Measurements from ENCODE around the gene MARCO.
"Not testable (repeated sequence)": the region's sequence is repeated elsewhere in the genome, so short reads cannot be mapped to it uniquely, and the experiment has no call there.

MARCO gene

DNA sequence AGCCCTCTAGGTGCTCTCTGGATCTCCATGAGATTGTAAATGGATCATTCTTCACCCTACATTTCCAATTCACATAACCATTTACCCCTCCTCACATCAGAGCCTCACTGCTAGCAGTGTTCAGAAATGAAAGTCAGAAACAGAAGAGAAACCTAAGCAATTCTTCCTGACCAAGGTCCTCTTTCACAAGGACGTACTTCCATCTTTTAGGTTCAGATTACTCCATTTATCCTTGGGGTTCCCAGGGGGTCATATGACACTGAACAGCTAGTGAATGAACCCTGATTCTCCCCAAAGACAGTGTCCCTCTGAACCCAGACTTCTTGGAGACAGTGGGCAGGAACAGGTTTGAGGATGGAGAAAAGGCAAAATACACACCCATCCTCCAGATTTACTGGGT, 12.9 kb upstream of the MARCO start:
- DNase-seq: no peak

DNA sequence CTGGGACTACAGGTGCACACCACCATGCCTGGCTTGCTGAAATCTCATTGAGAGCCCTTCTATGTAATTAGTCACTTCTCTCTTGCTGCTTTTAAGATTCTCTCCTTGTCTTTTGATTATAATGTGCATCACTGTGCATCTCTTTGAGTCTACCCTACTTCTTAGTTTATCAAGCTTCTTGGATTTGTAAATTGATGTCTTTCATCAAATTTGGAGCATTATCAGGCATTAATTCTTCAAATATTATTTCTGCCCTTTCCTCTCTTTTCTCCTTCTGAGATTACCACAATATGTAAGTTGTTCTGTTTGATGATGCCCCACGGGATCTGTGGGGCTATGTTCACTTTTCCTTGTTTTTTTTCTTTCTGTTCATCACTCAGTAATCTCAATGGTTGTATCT, 9.0 kb upstream of the MARCO start:
- DNase-seq: no peak

DNA sequence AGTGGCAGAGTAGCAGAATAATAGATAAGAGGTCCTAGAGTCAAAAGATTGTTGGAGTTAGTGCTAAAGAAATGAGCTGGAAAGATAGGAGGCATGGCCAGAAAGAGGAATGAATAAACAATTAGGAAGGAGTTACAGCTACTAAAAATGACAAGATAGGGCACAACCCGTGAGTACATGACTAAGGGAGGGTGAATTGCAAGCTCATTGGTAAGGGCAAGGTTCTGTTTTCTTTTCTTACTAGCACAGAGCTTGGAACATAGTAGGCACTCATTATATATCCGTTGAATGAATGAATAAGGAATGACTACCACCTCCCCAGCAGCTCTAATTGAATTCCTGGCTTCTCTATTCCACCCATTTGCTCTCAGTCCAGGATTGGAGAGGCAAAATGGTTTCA, 5.7 kb upstream of the MARCO start:
- no peak for DNase-seq

DNA sequence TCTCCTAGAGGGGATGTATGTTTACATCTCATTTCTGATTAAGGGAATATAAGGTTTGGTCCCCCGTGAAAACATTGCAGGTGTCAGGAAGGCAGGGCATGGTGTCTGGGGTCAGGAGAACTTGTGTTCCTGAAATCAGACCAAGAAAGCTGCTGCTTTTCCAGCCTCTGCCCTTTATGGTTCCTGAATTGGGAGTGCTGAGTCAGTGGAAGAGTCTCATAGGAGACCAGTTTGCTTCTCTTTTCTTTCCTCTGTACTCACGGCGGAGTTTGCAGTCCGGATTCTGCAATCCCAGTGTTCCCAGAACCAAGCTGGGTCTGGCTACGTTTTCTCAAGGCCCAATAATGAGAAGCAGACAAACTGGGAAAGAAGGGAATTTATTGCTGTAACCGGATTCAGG, 5.1 kb upstream of the MARCO start:
- DNase-seq: no peak

DNA sequence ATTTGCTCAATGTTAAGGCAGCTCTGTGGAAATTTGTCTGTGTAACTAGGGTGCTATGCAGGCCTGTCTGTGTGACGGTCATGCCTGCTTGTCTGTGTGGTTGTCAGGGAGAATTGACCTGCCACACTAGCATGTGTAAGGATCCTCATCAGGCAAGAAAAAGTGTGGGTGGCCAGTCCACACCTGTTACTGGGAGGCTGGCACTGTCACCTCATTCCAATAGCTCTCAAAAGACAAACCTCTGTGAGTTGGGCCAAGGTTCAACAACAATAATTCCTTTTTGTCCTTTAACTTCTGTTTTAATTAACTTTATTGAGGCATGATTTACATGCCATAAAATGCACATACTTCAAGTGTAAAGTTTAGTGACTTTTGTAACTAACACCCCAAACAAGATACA, 4.2 kb upstream of the MARCO start:
- DNase-seq: no peak

DNA sequence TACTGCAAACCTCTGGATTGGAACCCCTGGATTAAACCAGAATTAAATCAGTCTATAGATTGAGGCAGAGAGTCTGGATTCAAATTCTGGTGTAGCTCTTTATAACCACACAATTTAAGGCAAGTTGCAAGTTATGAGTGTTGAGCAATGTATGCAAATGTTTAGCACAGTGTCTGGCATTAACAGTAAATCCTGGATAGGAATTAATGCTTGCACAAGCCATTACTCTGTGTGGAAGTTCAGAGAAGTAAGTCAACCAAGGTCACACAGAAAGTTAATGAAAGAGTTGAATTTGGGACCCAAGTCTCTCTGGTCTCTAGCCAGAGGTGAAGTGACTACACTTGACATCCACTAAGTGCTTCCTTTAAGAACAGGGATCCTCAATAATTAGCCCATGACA, 2.0 kb upstream of the MARCO start:
- DNase-seq: no peak

DNA sequence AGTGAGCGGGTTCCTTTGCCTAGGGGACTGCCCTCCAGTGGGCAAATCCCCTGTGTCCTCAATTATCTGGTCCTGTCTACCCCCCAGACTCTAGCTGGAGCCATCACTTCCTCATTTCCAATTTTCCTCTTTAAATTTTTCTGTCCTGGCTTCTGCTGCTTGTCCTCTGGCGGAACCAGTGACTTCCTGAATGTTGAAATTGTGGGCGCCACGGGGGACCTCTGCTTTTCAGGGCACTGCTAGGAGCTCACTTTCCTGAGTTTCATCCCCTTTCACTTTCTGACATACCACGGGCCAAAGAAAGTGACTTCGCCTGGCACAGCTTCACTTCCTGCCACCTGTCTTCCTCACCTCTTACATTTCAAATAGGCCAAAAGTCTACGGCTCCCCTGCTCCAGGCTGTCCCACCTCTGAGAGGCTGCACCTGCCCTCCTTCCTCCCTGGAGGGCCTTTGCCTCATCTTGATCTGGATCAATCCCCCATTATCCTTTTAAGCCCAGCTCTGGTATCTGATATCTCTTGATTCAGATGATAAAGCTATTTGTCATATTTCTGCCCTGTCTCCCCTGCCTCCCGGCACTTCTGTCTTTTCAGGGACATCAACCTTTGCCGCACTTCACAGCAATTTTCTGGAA, 1.4 kb upstream of the MARCO start:
- no peak for DNase-seq

DNA sequence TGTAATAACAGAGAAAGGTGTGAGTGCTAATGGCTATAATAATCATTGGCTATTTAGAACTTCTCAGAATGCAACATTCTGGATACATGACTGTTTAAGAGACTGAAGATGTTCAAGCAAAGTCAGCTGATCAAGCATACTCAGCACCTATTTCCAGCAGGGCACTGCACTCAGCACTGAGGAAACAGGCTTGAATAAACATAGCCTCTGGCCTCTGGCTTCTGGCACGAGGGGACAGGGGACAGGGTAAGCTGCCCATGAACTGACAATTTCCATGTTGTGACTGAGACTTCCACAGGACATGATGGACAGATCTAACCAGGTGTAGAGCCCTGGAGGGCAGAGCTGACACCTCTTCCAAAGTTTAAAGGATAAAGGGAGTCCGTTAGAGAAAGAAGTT, 1.3 kb downstream of the MARCO start:
- DNase-seq: no peak

DNA sequence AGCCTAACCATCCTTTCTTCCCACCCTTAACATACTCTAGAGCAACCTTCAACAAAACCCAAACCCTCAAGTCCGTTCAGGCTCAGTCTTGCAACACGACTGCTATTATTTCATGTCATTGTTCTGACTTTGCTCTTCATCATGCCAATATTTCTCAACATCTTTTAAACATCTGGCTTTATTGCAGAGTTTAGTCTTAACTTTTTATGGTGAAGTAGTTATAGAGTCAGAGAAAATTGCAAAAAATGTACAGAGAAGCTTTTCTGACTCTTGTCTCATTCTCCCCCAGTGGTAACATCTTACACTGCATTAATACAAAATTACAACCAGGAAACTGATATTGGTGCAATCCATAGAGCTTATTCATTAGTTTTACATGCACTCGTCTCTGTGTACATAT, 3.9 kb downstream of the MARCO start:
- no peak for DNase-seq

DNA sequence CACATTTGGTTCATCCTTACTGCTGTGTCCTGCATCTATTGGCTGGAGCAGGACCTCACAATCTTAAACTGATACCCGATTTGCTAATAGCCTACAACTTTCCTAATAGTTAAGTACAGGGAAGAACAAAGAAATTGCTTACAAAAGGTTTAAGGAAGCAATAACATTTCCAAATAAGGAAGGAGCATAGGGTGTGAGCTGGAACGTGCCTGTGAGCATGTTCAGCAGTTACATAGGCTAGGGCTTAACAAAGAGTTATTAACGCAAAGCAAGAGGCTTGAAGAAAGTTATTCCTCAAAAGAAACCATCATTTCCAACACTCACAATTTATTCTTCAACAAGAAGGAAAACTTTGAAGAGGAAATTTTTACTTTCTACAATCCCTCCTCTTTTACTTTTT, 6.3 kb downstream of the MARCO start:
- not testable (repeated sequence) for DNase-seq

DNA sequence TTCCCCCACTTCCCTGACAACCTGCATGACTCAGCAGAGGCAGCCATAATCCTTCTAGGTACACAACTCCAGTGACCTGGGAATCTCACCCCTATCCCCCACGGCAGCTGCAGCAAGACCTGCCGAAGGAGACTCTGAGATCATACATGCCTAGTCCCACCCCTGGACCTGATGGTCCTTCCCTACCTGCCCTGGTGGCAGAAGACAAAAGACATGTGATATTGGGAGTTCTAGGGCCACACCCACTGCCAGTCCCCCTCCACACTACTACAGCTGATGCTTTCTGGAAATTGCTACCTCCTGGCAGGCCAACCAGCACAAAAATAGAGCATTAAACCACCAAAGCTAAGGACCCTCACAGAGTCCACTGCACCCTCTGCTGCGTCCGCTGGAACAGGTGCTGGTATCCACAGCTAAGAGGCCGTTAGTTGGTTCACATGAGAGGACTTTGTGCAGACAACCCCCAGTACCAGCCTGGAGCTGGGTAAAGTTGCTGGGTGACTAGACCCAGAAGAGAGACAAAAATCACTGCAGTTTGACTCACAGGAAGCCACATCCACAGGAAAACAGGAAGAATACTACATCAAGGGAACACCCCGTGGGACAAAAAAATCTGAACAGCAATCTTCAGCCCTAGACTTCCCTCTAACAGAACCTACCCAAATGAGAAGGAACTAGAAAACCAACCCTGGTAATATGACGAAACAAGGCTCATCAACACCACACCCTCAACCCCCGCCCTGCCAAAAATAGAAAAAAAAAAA, 12.5 kb downstream of the MARCO start:
- no peak for DNase-seq

DNA sequence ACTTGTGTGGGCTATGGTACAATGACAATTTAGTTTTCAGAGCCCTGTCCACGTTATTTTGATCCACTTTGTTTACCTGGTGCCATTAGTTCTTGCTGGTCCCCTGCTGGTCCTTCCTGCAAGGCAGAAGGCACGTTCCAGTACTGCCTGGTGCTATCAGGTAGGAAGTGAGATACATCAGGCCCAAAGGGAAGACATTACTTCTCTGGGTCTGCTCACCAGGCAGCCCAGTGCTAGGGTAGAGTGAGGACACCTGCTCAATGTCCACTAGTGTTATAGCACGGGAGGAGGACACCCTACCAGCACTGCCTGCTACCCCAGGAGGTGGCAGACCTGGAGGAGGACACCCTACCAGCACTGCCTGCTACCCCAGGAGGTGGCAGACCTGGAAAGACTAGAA, 23.7 kb downstream of the MARCO start:
- DNase-seq: no peak

DNA sequence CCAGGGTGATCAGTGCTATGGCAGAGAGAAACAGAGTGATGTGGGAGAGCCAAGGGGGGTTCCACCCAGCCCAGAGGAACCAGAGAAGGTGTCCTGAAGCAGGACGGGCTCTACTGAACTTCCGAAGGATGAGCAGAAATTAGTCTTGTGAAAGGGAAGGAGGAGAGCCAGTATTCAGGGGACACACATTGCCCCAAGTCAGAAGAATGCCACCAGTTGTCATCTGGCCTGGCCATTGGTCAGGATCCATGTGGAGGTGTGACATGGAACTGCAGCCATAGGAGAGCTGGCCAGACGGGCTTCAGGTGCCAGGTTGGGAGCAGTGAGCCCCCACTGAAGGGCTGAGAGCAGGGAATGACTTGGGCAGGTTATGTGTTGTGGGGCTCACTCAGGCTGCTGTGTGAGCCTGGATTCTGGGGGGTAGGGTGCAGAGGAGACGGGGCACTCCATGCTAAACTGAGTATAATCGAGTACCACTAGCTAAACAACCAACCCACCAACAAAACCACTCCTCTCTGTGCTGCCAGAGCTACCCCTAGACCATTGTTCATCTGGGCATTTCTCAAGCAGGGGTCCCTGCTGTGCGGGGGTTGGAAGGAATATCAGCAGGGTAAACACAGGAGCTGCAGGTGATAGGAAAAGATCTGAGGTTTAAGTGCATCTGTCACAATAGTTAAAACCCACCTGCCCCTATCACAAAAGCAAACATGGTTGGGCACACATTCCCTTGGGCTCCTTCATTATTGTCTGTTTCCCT, 25.3 kb downstream of the MARCO start:
- DNase-seq: no peak

DNA sequence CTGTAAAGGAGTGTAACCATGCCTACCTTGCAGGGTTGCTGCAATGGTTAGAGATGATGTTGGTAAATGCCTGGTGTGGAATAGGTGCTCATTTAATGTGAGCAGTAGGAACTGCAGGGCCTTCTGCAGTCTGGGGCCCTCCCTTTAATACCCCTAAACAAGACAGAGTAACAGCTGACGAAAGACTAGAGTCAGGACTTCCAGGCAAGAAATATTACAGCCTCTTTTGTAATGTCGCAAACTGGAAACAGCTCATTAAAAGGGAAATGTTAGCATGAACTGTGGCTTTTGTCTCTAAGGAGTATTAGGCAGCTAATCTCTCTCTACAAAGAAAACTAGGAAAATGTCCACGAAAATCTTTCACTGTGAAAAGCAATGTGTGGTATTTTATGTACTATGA, 26.0 kb downstream of the MARCO start:
- DNase-seq: no peak

DNA sequence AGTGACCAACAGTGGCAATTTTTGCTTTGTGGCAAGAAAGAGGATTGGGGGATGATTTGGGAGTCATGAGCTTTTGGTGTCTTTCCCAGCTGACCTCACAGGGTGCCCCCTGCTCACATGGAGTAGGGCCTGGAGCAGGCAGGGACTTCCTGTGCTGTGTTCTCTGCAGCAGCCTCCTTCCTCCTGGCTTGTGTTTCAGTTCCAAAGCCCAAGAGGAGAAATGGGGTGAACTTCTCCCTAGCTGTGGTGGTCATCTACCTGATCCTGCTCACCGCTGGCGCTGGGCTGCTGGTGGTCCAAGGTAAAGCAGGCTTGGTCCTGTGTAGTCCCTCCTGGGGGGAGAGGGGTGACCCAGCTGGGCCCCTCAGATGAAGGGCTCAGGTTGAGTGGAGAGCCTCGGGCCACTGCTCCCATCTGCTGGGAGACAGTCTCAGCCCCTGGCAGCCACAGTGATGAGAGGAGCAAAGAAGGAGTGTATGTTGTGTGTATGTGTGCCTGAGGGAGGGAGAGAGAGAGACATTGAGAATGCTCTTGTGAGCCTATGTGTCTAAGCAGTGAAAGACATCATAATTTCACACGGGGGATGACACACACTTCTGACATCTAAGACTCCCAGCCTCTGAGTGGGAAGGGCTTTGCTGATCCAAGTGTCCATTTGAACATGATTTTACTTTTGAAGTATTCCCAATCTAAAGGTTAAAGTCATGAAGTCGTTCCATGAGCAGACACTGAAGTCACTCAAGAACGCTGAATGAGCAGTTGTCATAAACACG, 27.2 kb downstream of the MARCO start:
- DNase-seq: no peak

DNA sequence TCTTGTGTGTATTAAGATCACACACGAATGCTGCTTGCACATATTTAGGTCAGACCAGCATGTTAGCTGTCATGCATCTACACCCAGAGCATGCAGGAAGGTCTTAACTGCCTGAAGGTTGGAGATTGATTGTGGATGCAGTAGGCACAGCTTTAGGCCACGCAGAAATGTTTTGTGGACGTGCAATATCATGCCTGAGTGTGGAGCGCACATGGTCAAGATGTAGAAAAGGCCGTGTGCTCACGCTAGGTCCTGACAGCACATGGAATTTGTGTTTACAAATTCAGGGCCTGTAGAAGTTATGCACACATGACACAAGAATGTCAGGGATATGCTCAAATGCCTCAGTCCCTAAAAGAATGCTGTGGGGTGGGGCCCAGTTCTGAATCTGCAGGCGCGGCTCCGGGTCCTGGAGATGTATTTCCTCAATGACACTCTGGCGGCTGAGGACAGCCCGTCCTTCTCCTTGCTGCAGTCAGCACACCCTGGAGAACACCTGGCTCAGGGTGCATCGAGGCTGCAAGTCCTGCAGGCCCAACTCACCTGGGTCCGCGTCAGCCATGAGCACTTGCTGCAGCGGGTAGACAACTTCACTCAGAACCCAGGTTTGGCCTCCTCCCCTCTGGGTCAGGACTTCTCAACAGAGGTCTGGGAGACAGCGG, 27.9 kb downstream of the MARCO start:
- DNase-seq: no peak

DNA sequence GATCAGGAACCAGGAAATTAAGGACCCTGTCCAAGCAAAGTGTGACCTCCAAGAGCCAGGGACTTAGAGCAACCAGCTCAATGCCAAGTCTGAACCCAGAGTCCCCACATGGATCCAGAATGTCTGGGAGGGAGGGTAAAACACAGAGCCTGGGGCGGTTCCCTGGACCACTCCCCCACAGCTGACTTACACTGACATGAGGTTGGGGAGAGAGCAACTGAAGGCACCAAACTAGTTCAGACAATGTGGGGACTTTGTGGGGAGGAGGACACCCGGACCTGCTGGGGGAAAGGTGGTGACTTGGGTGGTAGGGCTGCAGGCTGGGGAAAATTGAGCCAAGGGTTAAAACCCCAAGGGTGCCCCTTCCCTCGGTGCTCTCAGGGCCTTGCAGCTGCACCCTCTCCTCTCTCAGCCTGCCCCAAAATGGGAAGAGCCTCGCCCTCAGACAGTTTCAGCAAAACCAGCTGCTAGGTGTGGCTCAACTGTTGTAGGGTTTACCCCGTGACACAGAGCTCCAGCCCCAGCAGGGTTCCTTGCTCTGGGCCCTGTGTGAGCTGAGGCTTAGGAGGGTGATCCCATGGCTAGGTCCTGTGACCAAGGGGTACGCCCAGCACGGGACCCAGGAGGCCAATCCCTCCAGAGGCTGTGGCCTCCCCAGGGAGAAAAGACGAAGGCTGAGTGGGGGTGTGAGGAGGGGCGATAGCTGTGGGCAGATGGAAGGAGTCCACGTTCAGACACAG, 28.6 kb downstream of the MARCO start:
- DNase-seq: no peak

DNA sequence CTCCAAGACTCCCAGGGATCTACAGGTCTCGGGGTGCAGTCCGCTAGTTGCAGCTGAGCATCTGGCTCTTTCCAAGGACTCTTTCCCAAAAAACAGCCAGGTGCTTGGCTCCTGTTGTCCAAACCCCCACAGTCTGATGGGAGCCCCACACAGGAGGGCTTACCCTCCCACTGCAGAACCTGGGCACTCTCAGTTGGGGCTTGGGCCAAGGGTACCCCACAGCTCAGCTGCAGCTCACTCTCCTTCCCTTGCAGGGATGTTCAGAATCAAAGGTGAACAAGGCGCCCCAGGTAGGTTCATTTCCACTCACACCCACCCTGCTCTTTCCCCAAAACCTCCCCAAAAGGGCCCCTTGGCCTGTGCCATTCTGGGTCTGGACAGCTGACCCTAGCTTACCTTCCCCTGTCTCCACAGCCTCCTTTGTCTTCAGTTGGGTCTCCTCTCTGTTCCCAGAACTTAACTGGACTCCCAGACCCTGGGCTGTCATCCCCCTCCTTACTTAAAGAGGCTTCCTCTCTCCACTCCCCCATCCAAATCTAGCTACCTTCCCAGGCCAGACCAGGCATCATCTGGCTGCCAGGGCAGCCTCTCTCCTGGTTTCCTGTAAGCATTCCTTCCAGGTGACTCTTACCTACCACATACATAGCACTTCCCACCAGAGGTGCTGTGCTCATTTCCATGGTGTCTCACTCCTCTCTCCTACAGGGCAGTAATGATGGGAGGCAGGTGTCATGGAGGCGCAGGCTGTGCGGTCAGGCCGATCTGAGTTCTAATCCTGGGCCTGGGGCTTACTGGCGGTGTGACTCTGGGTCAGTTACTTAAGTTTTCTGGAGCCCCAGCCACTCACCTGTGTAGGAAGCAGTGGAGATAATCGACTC, 29.5 kb downstream of the MARCO start:
- DNase-seq: no peak

DNA sequence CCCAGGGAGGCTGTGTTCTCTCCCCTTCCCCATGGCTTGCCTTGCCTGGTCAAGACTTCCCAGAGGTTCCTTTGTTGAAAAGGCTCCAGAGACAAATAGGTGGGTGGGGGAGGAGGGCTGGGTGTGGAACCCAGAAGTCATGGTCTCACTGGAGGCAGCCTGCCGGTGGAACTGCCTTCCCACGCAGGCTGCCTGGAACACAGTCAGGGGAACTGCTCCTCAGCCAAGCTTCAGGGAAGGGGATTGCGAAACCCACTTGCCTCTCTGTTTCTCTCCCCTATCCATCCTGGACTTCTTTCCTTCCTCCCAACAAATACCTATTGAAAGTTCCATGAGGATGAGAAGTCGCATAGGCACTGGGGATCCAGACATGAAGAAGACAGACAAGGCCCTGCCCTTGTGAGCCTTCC, 31.6 kb downstream of the MARCO start:
- DNase-seq: no peak

DNA sequence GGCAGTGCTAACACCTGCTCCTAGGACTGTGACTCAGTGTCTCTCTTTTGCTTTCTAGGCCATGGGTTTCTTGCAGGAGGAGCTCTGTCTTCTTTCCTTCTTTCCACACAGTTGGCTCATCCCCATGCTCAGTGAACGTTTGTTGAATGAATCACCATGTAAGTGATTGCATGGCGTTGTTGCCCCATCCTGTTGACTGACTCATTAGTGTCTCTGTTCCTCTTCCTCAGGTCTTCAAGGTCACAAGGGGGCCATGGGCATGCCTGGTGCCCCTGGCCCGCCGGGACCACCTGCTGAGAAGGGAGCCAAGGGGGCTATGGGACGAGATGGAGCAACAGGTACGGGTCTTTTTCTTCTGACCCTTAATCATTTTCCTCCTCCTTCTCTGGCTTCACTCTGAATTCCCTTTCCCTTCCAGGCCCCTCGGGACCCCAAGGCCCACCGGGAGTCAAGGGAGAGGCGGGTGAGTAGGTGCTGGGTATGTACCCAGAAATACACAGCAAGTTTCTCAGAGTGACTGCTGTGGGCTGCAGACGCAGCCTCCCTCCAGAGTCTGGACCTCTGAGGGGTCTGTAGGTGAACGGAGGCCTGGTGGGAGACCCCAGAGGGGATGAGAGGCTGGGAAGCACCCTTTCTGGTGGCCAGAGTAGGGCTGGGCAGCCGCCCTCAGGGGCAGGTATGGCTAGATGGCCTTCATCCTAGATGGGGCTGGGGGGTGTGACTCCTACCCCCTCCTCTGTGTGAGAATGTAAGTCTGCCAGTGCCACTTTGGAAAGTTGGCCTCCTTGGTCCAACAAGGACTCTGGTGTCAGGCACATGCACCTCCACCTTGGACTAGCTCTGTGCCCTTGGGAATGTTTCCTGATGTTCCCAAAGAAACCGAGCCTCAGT, 32.4 kb downstream of the MARCO start:
- no peak for DNase-seq

Data from stimulated activated naive CD4-positive, alpha-beta T cell (primary cell).